ENCODE measurements around the gene BCL2L11. TPM values are rescaled to one million over a fixed set of nuclear protein-coding genes. Genes with fewer than 3 reads are reported as not detected.

Gene BCL2L11
- total and polyA plus RNA-seq, 10 of the 15 experiments (the other 5 are each of a cell fraction or from before 2014, with no cell fraction given): 0.29 to 10.1 (median 1.1) TPM

DNA sequence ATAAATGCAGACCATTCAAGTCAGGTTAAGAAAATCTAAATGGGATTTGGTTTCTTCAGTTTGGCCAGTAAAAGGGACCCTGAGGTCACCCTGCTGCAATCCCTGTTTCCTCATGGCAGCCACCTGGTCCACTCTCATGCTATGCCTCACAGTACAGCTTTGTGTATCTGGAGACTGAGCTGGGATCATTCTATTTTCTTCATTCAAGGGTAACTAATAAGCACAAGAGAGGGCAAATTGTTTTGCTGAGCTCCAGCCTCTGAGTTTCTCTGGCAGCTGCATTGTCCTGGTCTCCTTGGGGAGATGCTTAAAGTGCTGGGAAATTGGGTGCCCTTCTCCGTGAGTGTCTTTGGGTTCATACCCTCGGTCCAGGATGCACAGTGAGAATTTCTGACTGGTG lies 18.5 kb upstream of the BCL2L11 start:
- Histone ChIP-seq H3K27ac (ENCODE audit: control insufficient read depth, insufficient read depth) (no peak overlapping the region), H3K36me3 (ENCODE audit: control insufficient read depth in 2 of 2, insufficient read depth in 2 of 2, low read length in 1 of 2) (no peaks in the 10 kb centered on the region), H3K9ac (ENCODE audit: control insufficient read depth, insufficient read depth, low read length) (no peak overlapping the region), H2AFZ (ENCODE audit: control insufficient read depth, low read depth, low read length) (no peak overlapping the region), H3K9me3 (replicated peaks; ENCODE audit: control insufficient read depth, insufficient read depth, low read length) (no peaks in the 10 kb centered on the region; the same call in 2 of the 3 replicates), H3K79me2 (ENCODE audit: control insufficient read depth, insufficient read depth, low read length) (no peaks in the 10 kb centered on the region), H3K4me3 (no peak overlapping the region), H3K27me3 (replicated peaks in 1 of 2; ENCODE audit: control insufficient read depth in 2 of 2, insufficient read depth in 2 of 2, low read length in 1 of 2) (no peaks in the 10 kb centered on the region; a peak in 1 of 4 replicates), H3K4me2 (ENCODE audit: control insufficient read depth, insufficient read depth) (no peak overlapping the region), H4K20me1 (ENCODE audit: control insufficient read depth, insufficient read depth) (0 out of 2 replicates have a peak, but pooled peaks cover 3% of the 10 kb centered on the region), H3K4me1 (ENCODE audit: control insufficient read depth, insufficient read depth, low read length) (peaks cover 9% of the 10 kb centered on the region)
- WGBS (ENCODE audit: insufficient coverage, insufficient replicate concordance, low lambda C conversion rate, missing lambda C conversion rate): 65% methylated on average over 2 of the region's 2 CpGs
- BruUV-seq (replicated peaks): no TSS peak
- in situ Hi-C loops (cut with MboI): no loop called here
- ChIA-PET RAD21 (ENCODE audit: unreplicated experiment) (interaction anchor here (0.6 to 1.4 kb wide), 2 partner anchors 12 to 1099 kb away, joined by 4 to 8 read pairs; no protein-coding TSS in a partner anchor), CTCF (interaction anchor here (1.8 kb wide), 1 partner anchor 289 kb away, joined by 4 read pairs; no protein-coding TSS in a partner anchor), SMC1A (ENCODE audit: uncharacterized antibody, unreplicated experiment) (interaction anchor here (1.1 to 1.7 kb wide), 3 partner anchors 12 to 111 kb away, joined by 3 to 5 read pairs (median 4); no protein-coding TSS in a partner anchor), POLR2A (interaction anchor here (0.6 kb wide), 1 partner anchor 439 kb away, joined by 5 read pairs; no protein-coding TSS in a partner anchor)
- intact Hi-C loops (cut with micrococcal nuclease; ENCODE audit: unreplicated experiment): loop anchor here (5.0 kb wide), 1 partner anchor 230 kb away; no protein-coding TSS in a partner anchor
- ATAC-seq (no peak), DNase-seq (ENCODE audit: low read depth, low spot score) (no peak), FAIRE-seq (no peak)
- TF ChIP-seq EED (IDR thresholded peaks at IDR 0.05; ENCODE audit: low read depth) (no peak), ZNF274 (IDR thresholded peaks at IDR 0.05; ENCODE audit: insufficient read depth, insufficient read length) (no peak), TARDBP (IDR thresholded peaks at IDR 0.05; ENCODE audit: borderline replicate concordance) (no peak), NFIC (IDR thresholded peaks at IDR 0.05; ENCODE audit: low read depth, low read length) (no peak)
- TF ChIP-seq, protein P1, sequence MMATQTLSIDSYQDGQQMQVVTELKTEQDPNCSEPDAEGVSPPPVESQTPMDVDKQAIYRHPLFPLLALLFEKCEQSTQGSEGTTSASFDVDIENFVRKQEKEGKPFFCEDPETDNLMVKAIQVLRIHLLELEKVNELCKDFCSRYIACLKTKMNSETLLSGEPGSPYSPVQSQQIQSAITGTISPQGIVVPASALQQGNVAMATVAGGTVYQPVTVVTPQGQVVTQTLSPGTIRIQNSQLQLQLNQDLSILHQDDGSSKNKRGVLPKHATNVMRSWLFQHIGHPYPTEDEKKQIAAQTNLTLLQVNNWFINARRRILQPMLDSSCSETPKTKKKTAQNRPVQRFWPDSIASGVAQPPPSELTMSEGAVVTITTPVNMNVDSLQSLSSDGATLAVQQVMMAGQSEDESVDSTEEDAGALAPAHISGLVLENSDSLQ (IDR thresholded peaks at IDR 0.05): no peak

GRCh38 chr2:111105926-111106325 lies 14.8 kb upstream of the BCL2L11 start:
- Histone ChIP-seq H4K20me1 (ENCODE audit: control insufficient read depth, insufficient read depth) (0 out of 2 replicates have a peak, but pooled peaks cover 3% of the 10 kb centered on the region), H3K4me2 (ENCODE audit: control insufficient read depth, insufficient read depth) (no peak overlapping the region), H3K27me3 (replicated peaks in 1 of 2; ENCODE audit: control insufficient read depth in 2 of 2, insufficient read depth in 2 of 2, low read length in 1 of 2) (peaks cover 0 to 3% of the 10 kb centered on the region in 2 experiments; a peak in 2 of 4 replicates), H3K4me3 (no peak overlapping the region), H3K9ac (ENCODE audit: control insufficient read depth, insufficient read depth, low read length) (no peak overlapping the region), H3K4me1 (ENCODE audit: control insufficient read depth, insufficient read depth, low read length) (no peaks in the 10 kb centered on the region; the same call in 1 of the 2 replicates), H2AFZ (ENCODE audit: control insufficient read depth, low read depth, low read length) (no peak overlapping the region), H3K36me3 (ENCODE audit: control insufficient read depth in 2 of 2, insufficient read depth in 2 of 2, low read length in 1 of 2) (no peaks in the 10 kb centered on the region), H3K27ac (ENCODE audit: control insufficient read depth, insufficient read depth) (no peak overlapping the region), H3K79me2 (ENCODE audit: control insufficient read depth, insufficient read depth, low read length) (no peaks in the 10 kb centered on the region), H3K9me3 (replicated peaks; ENCODE audit: control insufficient read depth, insufficient read depth, low read length) (no peaks in the 10 kb centered on the region; the same call in 2 of the 3 replicates)
- TF ChIP-seq, protein P2, sequence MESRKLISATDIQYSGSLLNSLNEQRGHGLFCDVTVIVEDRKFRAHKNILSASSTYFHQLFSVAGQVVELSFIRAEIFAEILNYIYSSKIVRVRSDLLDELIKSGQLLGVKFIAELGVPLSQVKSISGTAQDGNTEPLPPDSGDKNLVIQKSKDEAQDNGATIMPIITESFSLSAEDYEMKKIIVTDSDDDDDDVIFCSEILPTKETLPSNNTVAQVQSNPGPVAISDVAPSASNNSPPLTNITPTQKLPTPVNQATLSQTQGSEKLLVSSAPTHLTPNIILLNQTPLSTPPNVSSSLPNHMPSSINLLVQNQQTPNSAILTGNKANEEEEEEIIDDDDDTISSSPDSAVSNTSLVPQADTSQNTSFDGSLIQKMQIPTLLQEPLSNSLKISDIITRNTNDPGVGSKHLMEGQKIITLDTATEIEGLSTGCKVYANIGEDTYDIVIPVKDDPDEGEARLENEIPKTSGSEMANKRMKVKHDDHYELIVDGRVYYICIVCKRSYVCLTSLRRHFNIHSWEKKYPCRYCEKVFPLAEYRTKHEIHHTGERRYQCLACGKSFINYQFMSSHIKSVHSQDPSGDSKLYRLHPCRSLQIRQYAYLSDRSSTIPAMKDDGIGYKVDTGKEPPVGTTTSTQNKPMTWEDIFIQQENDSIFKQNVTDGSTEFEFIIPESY (IDR thresholded peaks at IDR 0.05): no peak
- TF ChIP-seq NR2F1 (conservative IDR thresholded peaks at IDR 0.05) (no peak), ESRRA (IDR thresholded peaks at IDR 0.05; ENCODE audit: low read length) (no peak), ZBED1 (IDR thresholded peaks at IDR 0.05; ENCODE audit: borderline replicate concordance) (no peak)
- CTCF ChIA-PET: no interaction called here
- SMC1A ChIA-PET (ENCODE audit: uncharacterized antibody, unreplicated experiment): no interaction called here
- no TSS peak for BruUV-seq (replicated peaks)
- FAIRE-seq (no peak), ATAC-seq (no peak), DNase-seq (ENCODE audit: low read depth, low spot score) (no peak)
- in situ Hi-C loops (cut with MboI) (no loop called here), intact Hi-C loops (cut with micrococcal nuclease; ENCODE audit: unreplicated experiment) (no loop called here)
- 3% methylated on average over 2 of the region's 2 CpGs for WGBS (ENCODE audit: insufficient coverage, insufficient replicate concordance, low lambda C conversion rate, missing lambda C conversion rate)
- POLR2A ChIA-PET: no interaction called here
- RAD21 ChIA-PET (ENCODE audit: unreplicated experiment): no interaction called here

Data from GM12878 (cell line).